ENCODE results near the gene NBPF9.
"Not testable (repeated sequence)": the region's sequence is repeated elsewhere in the genome, so short reads cannot be mapped to it uniquely, and the experiment has no call there.

- TF ChIP-seq SIN3A (IDR thresholded peaks at IDR 0.05; ENCODE audit: borderline replicate concordance, insufficient read depth, low read depth, low read length); CTCF (IDR thresholded peaks at IDR 0.05); REST (IDR thresholded peaks at IDR 0.05; ENCODE audit: insufficient read depth in 1 of 2, low read depth in 2 of 2, low read length in 1 of 2); POLR2AphosphoS5 (IDR thresholded peaks at IDR 0.05; ENCODE audit: low read depth, low read length); TCF7L2 (IDR thresholded peaks at IDR 0.05; ENCODE audit: low read depth, low read length): not testable (repeated sequence)
Observed at GRCh38 chr1:149102574-149102973, 777 bp downstream of the NBPF9 start.

Measured in Panc1 (cell line).